Adrenal gland (tissue), 5 donors: ENCODE data around the gene GALNT5.

Source experiments
- POLR2A ChIP-seq, 2 donors: fragments of 450-650 bp; IDR thresholded peaks; one replicate each; pipeline ENCODE4 v1.6.1; 2017; ENCODE audit warnings: antibody characterized with exemption in 2 of 2, mild to moderate bottlenecking in 2 of 2, moderate library complexity in 1 of 2
- TF ChIP-seq, protein P1 (sequence below), 6 experiments: fragments of 450-650 bp in 4 of 6; fragments of 200-600 bp in 2 of 6; sonication (generic) in 1 of 6; IDR thresholded peaks; 1 replicate in 5 of 6; 2 replicates in 1 of 6; pipeline versions ENCODE4 v1.5.1 to v1.8.0; 2016 to 2021; ENCODE audit warnings: antibody characterized with exemption in 6 of 6, mild to moderate bottlenecking in 2 of 6, moderate library complexity in 1 of 6
- donor health status: DM: no; HTN: no; CAD: no.

- TF ChIP-seq, protein P1, sequence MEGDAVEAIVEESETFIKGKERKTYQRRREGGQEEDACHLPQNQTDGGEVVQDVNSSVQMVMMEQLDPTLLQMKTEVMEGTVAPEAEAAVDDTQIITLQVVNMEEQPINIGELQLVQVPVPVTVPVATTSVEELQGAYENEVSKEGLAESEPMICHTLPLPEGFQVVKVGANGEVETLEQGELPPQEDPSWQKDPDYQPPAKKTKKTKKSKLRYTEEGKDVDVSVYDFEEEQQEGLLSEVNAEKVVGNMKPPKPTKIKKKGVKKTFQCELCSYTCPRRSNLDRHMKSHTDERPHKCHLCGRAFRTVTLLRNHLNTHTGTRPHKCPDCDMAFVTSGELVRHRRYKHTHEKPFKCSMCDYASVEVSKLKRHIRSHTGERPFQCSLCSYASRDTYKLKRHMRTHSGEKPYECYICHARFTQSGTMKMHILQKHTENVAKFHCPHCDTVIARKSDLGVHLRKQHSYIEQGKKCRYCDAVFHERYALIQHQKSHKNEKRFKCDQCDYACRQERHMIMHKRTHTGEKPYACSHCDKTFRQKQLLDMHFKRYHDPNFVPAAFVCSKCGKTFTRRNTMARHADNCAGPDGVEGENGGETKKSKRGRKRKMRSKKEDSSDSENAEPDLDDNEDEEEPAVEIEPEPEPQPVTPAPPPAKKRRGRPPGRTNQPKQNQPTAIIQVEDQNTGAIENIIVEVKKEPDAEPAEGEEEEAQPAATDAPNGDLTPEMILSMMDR (IDR thresholded peaks at IDR 0.05): no peak
- no peak for TF ChIP-seq POLR2A (IDR thresholded peaks at IDR 0.05)
These were observed 4.7 kb downstream of the GALNT5 start for GRCh38 chr2:157262248-157262647.
